Skin of body (tissue), 2 donors: ENCODE results near the gene GPRIN2. TPM values are rescaled to one million over a fixed set of nuclear protein-coding genes. Genes with fewer than 3 reads are reported as not detected.
"Not testable (repeated sequence)": the region's sequence is repeated elsewhere in the genome, so short reads cannot be mapped to it uniquely, and the experiment has no call there.

Experiments used
- DNase-seq: peaks from one replicate; lab custom pipeline; 2025; lab: John Stamatoyannopoulos, UW
- total RNA-seq: library from RNA; depleted of rRNA; stranded (reverse); fragments of >200 nt; gene quantifications from one replicate; pipeline ENCODE4 v1.2.3, GENCODE V29; 2014

The GPRIN2 gene
- total RNA-seq, 1 donor from 2014 or later, result 2.8 TPM

DNA sequence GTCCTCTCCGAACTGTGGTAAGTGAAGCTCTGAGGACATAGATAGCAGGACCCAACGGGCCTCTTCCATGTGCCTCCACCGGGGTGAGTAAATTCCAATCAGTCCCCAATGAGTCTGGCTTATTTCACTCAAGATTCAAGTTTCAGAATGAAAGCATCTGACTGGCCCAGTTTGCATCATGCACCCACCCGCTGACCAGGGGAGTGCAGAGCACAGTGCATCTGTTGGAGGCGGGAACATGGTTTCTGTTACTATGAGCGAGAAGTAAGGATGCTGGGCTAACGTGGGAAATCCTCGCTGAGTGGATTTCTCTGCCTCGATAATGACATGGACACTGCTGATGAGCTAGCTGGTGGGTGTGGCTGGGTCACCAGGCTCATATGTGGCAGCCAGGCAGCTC lies 10.7 kb upstream of the GPRIN2 start:
- not testable (repeated sequence) for DNase-seq

GRCh38 chr10:46565591-46566332 lies 9.3 kb upstream of the GPRIN2 start:
- not testable (repeated sequence) for DNase-seq

DNA sequence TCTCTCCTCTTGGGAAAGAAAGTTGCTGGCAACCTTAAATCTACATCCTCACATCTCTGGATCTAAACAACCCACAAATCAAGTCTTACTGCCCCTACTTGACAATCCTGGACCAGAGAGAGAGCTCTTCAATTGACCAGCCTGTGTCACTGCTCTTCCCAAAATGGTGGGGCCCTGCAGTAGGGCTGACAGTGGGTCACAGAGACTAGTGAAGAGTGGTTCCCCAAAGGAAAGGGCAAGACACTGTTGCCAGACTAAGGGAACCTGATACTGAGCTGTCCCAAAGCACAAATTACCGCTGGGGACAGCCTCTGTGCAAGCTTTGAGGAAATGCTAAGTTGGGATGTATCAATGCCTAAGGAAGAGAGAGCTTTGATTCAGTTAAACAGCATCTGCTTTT lies 4.5 kb upstream of the GPRIN2 start:
- DNase-seq, result no peak

- DNase-seq, result no peak
Observed at GRCh38 chr10:46560381-46560780, 3.9 kb upstream of the GPRIN2 start.

DNA sequence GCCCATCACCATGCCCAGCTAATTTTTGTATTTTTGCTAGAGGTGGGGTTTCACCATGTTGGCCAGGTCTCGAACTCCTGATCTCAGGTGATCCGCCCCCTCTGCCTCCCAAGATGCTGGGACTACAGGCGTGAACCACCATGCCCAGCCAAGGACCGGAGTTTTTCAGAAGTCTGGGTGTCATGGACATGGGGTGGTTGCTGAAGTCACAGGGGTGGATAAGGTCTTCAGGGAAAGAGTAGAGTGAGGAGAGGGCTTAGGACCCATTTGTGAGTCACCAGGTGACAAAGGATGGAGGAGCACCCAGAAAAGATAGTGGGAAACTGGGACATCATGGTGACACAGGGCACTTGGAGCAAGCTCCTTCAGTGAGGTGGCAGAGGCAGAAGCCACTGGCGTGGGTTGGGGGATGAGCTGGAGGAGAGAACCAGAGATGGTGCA lies 2.8 kb upstream of the GPRIN2 start:
- no peak for DNase-seq

DNA sequence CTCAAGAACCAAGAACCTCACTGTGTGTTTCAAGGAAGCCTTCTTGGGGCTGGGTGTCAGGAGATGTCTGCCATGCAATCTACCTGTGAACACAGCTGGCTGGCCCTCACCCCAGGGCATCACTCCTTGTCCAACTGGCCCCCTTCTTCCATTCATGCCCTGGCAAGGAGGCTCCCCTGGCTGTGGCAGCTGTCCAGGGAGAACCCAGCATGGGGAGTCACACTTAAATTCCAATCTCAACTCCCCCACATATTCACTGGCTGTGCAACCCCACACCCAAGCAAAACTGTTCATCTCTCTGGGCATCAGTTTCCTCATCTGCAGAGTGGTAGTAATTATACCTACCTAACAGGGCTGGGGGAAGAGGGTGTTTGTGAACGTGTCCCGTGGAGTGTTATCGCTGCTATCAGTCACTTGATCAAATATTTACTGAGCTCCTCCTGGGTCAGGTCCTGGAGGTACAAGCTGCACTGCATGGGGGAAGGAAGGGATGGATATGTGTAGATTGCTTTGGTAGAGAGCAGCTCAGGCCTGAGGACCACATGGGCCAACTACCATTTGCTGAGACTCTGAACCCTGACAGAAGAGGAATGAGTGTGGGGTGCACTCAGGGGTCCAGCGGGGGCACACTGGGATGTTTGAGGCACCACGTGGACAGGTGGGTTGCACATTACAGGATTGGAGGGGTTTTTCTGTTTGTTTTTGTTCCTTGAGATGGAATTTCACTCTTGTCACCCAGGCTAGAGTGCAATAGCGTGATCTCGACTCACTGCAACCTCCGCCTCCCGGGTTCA lies 2.1 kb upstream of the GPRIN2 start:
- no peak for DNase-seq

GRCh38 chr10:46558122-46558391 lies 1.6 kb upstream of the GPRIN2 start:
- DNase-seq, result no peak

DNA sequence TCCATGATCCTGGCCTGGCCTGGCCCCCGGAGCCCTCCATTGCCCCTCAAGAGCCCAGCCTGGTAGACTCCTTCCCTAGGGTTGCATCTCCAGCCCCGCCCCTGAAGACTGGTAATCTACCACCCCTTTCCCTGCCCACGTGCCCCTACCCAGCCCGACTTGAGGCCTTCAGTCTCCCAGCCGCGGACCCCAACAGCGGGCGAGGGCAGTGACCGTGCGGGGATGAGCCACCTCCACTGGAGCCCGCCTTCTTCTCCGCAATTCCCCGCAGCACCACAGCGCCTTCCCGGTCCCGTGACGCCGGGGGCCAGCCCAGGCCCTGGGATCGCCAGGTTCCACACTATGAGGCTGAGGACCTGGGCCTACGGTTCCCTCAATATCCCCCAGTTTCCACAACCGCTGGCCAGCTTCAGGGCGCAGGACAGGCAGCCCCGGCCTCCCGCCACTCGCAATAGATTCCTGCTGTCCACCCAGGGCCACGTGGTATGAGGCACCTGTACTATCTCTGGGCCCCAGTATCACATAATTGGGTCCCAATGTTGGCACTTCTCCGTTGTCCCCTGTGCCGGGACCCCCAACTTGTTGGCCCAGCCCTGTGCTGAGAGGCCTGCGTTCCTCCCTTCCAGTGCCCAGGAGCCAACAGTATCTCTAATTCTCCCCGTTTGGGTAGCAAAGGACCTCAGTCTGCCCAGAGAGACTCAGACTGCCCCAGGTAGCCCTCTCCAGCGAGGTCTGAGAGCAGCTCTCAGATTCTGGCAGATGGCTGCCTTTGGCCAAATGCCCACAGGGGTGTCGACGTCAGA lies 1.1 kb upstream of the GPRIN2 start:
- no peak for DNase-seq

GRCh38 chr10:46555713-46556514 lies 544 bp downstream of the GPRIN2 start:
- DNase-seq, result no peak

DNA sequence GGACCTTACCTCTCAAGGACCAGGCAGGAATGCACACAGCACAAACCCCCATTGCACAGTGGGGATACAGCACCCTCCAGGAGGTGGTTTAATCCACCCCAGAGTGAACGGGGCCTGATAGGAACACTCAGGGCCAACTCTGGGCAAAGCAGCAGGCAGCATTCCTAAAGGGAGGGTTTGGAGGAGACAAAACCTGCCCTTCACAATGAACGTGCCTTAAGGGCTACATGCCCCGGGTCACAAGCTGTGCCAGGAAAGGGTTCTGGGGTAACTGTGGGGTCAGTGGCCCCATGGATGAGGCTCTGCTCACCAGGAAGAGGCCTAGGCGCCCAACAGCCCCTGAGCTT lies 1.1 kb downstream of the GPRIN2 start:
- no peak for DNase-seq

DNA sequence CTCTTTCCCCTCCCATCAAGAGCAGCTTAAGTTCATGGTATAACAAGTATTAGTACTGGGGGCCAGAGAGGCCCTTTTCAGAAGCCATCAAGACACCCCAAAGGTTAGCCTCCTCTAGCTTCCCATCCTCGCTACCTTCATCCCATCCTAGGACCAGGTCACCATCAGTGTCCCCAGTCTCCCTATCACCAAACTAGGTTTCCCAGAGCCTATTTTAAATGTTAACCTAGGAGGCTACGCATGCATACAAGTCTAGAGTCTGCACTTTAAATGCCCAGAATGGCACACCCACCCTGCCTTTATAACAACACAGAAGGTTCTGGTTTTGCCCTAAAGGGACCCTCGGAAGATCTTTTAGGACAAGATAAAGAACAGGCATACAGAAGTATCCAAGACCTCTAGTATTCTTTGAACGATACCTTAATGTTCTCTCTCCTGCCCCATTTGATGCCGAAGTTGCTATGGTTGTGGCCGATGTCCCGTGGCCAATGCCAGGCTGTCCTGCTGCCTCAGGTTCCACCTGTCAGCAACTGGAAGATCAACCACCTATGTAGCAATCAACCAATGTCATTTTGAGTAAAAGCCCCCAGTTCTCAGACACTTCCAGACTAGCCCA lies 2.2 kb downstream of the GPRIN2 start:
- no peak for DNase-seq

- DNase-seq, result no peak
Observed at GRCh38 chr10:46553238-46554049, 3.0 kb downstream of the GPRIN2 start.

DNA sequence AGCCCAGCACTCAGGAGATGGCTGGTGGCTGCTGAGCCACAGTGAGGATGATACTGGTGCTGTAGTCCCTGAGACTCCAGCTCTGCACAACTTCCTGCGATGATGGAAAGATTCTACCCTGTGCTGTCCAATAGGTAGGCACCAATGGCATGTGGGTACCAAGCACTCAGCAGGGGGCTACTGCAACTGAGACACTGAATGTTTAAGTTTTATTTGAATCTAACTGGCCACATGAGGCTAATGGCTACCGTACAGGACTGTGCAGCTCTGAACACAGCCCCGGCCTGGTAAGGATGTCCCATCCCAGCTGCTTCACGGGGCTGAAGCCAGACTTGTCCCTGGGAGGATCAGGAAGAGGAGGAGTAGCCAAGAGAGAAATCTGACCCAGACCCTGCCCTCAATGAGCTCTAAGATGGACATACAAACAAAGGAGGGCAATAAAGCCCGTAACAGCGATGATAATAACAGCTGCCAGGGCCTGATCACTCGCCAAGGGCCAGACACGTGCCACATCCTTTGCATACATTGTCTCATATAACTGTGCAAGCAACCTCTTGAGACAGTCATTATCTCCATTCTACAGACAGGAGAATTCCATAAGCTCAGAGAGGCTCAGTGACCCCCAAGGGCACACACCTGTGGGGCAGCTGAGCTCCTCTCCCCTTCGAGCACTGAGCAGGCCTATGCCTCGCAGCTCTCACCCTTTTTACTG lies 3.8 kb downstream of the GPRIN2 start:
- no peak for DNase-seq

- no peak for DNase-seq
Observed at GRCh38 chr10:46551701-46552525, 4.5 kb downstream of the GPRIN2 start.

GRCh38 chr10:46550795-46551700 lies 5.4 kb downstream of the GPRIN2 start:
- no peak for DNase-seq

- no peak for DNase-seq
Observed at GRCh38 chr10:46550076-46550790, 6.2 kb downstream of the GPRIN2 start.
